SKM-1 (cell line): ENCODE data around the gene PRICKLE2.

Experiments
- DNase-seq: peaks from one replicate; lab custom pipeline; 2025; ENCODE audit not compliant: unreplicated experiment; lab: John Stamatoyannopoulos, UW

The PRICKLE2 gene

DNA sequence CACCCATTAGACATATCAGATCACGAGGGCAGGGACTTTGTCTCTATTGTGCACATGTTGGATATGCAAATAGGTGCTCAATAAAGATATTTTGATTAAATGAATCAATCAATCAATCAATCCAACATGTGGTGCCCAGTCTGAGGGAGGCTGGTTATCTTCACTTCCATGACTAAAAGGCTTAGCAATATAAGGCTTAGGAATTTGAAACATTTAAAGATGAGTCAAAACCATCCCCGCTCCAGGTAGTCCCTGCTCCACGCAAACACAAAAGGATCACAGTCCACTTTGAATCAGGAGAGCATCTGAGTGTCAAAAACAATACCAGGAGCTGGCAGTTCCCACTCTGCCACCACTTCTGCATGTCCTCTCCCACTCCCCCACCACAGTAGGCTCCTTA lies 25.8 kb upstream of the PRICKLE2 start:
- no peak for DNase-seq

GRCh38 chr3:64247991-64248646 lies 22.9 kb upstream of the PRICKLE2 start:
- DNase-seq = no peak

GRCh38 chr3:64244011-64244942 lies 19.0 kb upstream of the PRICKLE2 start:
- DNase-seq = no peak

DNA sequence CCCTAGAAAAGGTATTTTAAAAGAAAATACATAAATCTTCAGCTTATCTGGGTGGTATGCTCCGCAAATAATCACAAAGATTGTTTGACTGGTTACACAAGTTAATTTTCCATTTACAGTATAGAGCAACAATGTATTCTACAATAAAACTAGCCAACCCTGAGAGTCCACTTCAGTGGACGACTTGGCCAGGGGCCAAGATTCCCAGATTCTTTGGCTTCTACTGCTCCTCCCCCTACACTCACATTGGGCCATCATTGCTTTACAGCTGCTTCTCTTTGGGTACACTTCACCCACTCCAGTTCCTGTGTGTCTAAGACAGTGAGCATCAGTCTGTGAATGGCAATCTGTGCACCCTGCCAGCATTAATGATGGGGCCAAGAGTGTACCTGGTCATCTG lies 17.2 kb upstream of the PRICKLE2 start:
- DNase-seq = no peak

GRCh38 chr3:64240959-64241358 lies 15.7 kb upstream of the PRICKLE2 start:
- DNase-seq = no peak

- DNase-seq = no peak
Observed at GRCh38 chr3:64240396-64240795, 15.1 kb upstream of the PRICKLE2 start.

- DNase-seq = no peak
Observed at GRCh38 chr3:64239841-64240240, 14.6 kb upstream of the PRICKLE2 start.

DNA sequence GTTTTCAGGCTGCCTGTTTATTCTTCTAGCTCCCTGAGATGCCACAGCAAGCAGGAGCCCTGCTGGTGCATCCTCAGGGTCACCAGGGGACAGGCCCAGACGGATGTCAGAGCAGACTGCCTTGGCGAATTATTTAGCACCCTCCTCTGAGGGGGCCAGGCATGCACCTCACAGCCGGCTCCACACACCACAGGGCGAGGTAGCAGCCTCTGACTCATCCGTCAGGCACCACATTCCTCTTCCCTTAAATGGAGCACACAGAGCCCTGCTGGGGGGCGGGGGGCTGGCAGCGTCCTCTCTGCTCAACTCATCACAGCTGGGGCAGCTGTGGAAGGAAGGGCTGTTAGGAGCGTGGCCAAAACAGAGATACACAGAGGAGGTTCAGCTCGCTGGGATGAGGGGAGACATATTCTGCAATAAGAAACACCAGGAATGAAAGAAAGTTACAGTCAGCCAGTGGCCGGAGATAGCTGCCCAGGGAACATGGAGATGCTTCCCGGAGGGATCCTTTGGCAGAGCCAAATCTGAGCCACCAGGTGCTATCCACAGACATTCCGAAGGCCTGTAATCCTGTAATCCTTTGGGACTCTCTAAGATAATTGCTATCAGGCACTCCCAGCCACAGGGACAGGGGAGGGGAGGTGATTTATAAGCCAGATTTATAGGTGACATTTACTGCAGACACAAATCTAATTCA lies 13.9 kb upstream of the PRICKLE2 start:
- DNase-seq = no peak

- DNase-seq = no peak
Observed at GRCh38 chr3:64237083-64237482, 11.8 kb upstream of the PRICKLE2 start.

DNA sequence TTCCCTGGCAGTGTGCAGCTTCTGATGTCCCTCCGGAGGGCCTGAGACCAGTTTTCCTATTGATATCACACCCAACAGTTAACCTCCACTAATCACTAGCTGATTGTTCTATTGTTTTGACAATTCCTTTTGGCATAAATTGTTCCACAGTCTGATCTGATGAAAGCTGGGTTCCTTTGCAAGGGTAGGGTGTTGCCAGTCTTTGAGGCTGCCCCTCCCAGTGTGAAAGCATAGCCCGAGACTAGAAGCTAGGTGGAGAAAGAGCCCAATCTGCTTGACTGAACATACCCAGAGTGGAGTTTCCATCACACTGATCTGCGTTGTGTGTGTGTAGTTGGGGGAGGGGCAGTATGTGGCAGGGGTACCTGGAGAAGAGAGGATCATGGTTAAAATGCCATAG lies 10.3 kb upstream of the PRICKLE2 start:
- DNase-seq = no peak

DNA sequence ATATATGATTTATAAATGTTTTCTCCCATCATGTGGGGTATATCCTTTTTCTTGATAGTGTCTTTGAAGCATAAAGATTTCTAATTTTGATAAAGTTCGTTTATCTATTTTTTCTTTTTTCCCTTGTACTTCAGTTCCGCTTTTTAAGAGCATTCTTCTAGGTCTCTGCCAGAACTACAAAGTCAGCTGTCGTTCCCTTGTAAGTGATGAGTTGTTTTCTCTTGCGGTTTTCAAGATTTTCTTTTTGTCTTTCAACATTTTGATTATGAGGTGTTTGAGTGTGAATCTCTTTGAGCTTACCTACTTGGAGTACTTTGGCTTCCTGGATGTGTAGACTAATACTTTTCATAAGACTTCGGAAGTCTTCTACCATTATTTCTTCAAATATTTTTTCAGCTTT lies 9.3 kb upstream of the PRICKLE2 start:
- DNase-seq = no peak

- no peak for DNase-seq
Observed at GRCh38 chr3:64232821-64233220, 7.6 kb upstream of the PRICKLE2 start.

DNA sequence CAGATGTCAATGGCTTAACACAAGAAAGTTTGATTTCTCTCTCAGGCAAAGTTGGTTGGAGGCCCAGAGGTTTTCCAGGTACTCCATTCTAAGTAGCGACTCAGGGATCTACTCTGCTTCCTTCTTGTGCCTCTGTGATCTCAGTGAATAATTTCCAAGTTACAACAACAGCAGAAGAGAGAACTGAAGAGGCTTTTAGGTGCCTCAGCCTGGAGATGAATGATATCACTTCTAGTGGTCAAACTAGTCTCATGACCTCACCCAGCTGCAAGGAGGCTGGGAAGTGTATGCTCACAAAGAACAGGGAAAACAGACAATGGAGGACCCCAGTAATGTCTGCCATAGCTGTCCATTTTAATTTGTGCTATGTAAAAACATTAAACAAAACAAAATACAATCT lies 4.6 kb upstream of the PRICKLE2 start:
- no peak for DNase-seq

- DNase-seq = no peak
Observed at GRCh38 chr3:64228110-64228509, 2.8 kb upstream of the PRICKLE2 start.

DNA sequence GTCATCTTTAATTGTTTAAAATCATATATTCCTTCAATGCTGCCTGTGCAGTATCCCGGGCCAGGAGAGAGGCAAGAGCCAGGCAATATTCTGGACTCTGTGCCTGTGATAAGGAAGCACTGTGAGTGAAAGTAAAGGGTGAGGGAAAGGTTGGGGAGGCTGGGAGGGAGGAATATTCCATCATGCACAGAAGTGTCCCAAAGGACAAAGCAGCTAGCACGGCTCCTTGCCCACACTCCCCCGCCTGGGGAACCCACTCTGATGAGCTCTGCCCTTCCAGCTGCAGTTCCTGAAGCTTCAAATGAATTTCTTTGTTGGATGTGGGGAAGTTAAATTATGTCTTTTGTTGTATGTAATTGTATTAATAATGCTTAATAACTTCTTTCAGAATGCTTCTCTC lies 1.5 kb upstream of the PRICKLE2 start:
- no peak for DNase-seq

GRCh38 chr3:64225695-64226499 lies 631 bp upstream of the PRICKLE2 start:
- DNase-seq = no peak

DNA sequence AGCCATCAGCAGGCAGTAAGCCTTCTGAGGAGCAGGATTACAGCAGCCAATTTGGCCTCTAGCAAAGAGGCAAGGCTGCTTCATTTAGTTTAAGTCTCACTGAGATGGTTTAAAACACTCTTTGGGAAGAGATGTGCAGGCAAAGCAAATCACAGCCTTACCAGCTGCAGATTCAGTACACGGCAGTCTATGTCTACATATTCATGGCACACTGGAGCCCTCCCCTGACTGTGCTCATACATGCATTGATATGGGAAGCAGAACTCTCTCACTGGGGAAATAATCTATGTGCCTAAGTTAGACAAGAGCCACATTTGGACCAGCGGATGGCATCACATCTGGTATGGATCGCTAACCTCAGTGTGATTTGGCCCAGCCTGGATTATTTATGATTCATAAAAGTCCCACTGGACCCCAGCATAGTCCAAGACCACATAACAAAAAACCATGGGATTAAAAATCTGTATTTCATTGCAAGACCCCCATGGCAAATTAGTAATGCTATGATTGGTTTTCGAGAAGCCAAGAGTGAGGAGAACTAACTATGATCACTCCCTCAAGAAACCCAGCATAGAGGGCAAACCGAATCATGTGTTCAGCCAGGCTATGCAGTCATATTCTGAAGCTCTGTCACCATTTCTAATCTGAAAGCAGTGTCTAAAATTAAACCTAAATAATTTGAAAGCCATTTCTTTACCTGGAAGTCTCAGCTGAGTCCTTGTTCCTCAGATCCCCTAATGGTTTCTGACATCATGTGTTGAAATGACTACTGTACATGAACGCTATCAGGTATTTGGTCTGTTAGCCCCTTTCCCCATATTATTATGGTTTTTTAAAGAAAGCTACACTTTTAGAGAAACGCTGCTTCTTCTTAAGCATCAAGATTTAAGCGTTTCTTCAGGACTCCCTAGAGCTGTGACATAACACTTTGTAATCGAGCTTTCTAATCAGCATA lies 1.2 kb downstream of the PRICKLE2 start:
- no peak for DNase-seq

- DNase-seq = no peak
Observed at GRCh38 chr3:64222501-64223111, 2.7 kb downstream of the PRICKLE2 start.

DNA sequence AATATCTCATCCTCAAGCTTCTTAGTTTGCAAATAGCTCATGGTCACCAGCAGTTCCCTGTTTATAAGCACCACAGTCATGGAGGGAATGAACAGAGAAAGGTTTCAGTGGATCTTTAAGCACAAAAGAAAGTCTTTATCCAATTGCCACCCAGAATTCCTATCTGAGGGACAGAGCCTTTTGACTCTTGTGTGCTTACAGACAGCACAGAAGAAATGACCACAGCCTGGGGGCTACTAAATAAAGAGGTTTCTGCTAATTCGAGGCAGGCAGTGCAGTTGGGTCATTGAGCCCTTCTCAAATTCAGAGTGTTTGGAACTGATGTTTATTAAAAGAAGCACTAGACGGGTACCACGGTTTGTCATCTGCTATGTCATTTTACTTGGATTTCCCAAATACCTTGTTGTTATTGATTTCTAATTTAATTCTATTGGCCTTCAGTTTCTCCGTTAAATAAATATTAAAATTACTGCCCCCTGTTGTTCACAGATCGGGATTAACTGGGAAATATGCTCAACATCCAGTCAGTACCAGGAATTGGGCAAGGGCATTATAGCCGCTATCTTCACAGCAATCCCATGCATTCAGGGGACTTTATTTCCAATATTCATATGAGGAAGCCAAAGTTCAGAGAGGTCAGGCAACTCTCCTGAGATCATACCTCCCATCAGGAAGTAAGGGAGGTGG lies 3.6 kb downstream of the PRICKLE2 start:
- DNase-seq = no peak
